Astrocyte (in vitro differentiated cells and primary cell): ENCODE results near the gene PDIA5. TPM values are rescaled to one million over a fixed set of nuclear protein-coding genes. Genes with fewer than 3 reads are reported as not detected.

Source experiments
- DNase-seq: peaks from one replicate; pipeline ENCODE4 v3.0.0-alpha.2; 2010; ENCODE audit warnings: low read depth
- FAIRE-seq: peaks from 2 replicates; lab custom pipeline; 2011; peaks lifted over from hg19 to GRCh38; lab: Jason Lieb, UNC
- H2AFZ ChIP-seq: 2 replicates; pipeline ENCODE4 v1.6.0; 2012; ENCODE audit warnings: low read depth, low read length, inconsistent platforms
- H3K27ac ChIP-seq: 2 replicates; pipeline ENCODE4 v1.5.1; 2011; ENCODE audit warnings: low read depth, low read length, inconsistent platforms
- H3K27me3 ChIP-seq: 2 replicates; pipeline ENCODE4 v1.6.0; 2011; ENCODE audit warnings: low read length, inconsistent platforms; ENCODE audit not compliant: insufficient read depth
- H3K36me3 ChIP-seq: 2 replicates; pipeline ENCODE4 v1.5.1; 2011; ENCODE audit warnings: low read length, inconsistent platforms; ENCODE audit not compliant: insufficient read depth
- H3K4me1 ChIP-seq: 2 replicates; pipeline ENCODE4 v1.5.1; 2011; ENCODE audit warnings: low read length, inconsistent platforms; ENCODE audit not compliant: insufficient read depth
- H3K4me2 ChIP-seq: 2 replicates; pipeline ENCODE4 v1.6.0; 2012; ENCODE audit warnings: low read length, inconsistent platforms
- H3K4me3 ChIP-seq: 2 replicates; pipeline ENCODE4 v1.5.1; 2011; ENCODE audit warnings: low read depth, mild to moderate bottlenecking, low read length, inconsistent platforms; ENCODE audit not compliant: insufficient read depth
- H3K79me2 ChIP-seq: 2 replicates; pipeline ENCODE4 v1.6.0; 2012; ENCODE audit warnings: mild to moderate bottlenecking, low read length, inconsistent platforms; ENCODE audit not compliant: insufficient read depth
- H3K9ac ChIP-seq: 2 replicates; pipeline ENCODE4 v1.6.0; 2012; ENCODE audit warnings: mild to moderate bottlenecking, low read length, inconsistent platforms
- H3K9me3 ChIP-seq: 2 replicates; pipeline ENCODE4 v1.5.1; 2012; ENCODE audit warnings: low read depth, mild to moderate bottlenecking, low read length, inconsistent platforms; ENCODE audit not compliant: insufficient read depth
- H4K20me1 ChIP-seq: 2 replicates; pipeline ENCODE4 v1.6.0; 2012; ENCODE audit warnings: low read length, inconsistent platforms; ENCODE audit not compliant: insufficient read depth
- H3K27ac Mint-ChIP-seq: one replicate; pipeline ENCODE4 v1.8.0; 2021; ENCODE audit warnings: mild to moderate bottlenecking, mixed read lengths; ENCODE audit not compliant: unreplicated experiment
- H3K27me3 Mint-ChIP-seq: one replicate; pipeline ENCODE4 v1.8.0; 2021; ENCODE audit warnings: low read depth, mixed read lengths; ENCODE audit not compliant: unreplicated experiment
- H3K36me3 Mint-ChIP-seq: one replicate; pipeline ENCODE4 v1.8.0; 2021; ENCODE audit warnings: low read depth, mixed read lengths; ENCODE audit not compliant: unreplicated experiment
- H3K4me1 Mint-ChIP-seq: one replicate; pipeline ENCODE4 v1.8.0; 2021; ENCODE audit warnings: low read depth, mixed read lengths; ENCODE audit not compliant: unreplicated experiment
- H3K4me3 Mint-ChIP-seq: one replicate; pipeline ENCODE4 v1.8.0; 2021; ENCODE audit warnings: mild to moderate bottlenecking, moderate library complexity, mixed read lengths; ENCODE audit not compliant: unreplicated experiment
- H3K9me3 Mint-ChIP-seq: one replicate; pipeline ENCODE4 v1.8.0; 2021; ENCODE audit warnings: mild to moderate bottlenecking, mixed read lengths; ENCODE audit not compliant: unreplicated experiment
- CTCF ChIP-seq: IDR thresholded peaks from 2 replicates; pipeline ENCODE4 v1.5.1; 2011; ENCODE audit warnings: low read depth, mild to moderate bottlenecking, inconsistent platforms, low read length, moderate library complexity; ENCODE audit not compliant: insufficient read depth
- EZH2 ChIP-seq: IDR thresholded peaks from 2 replicates; pipeline ENCODE4 v1.6.1; 2012; ENCODE audit warnings: mild to moderate bottlenecking, low read length, inconsistent platforms; ENCODE audit not compliant: insufficient read depth
- total RNA-seq: library from RNA; stranded (reverse); gene quantifications from 2 replicates; pipeline ENCODE4 v1.2.1, GENCODE V29; 2021

Gene PDIA5
- total RNA-seq, 1 donor from 2014 or later: 77.5 TPM

DNA sequence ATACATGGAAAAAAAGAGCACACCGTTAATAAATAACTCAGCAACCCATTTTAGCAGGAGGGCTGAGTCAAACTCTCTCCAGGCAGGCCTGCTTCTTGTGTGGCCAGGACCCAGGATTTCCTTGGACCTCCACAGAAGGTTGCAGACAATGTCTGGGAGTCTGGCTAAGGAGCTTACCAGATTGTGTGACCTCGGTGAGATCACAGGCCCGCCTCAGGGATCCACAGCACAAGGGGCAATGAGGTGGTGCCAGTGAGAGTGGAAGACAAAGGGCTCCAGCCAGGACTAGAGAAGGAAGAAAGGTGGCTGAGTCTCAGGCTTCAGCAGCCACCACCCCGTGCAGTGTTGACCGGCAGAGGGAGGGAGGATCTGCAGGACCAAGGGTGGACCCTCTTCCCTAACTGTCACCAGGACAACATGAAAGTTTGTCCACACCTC, 102.7 kb downstream of the PDIA5 start:
- Mint-ChIP-seq H3K4me3 (no peak overlapping the region), H3K27me3 (no peaks in the 10 kb centered on the region), H3K4me1 (peaks cover 13% of the 10 kb centered on the region), H3K9me3 (no peaks in the 10 kb centered on the region), H3K27ac (peak overlapping the region; percentile 55), H3K36me3 (peaks cover 15% of the 10 kb centered on the region)
- H3K9me3 ChIP-seq: no peaks in the 10 kb centered on the region
- H3K36me3 ChIP-seq: peaks cover 8% of the 10 kb centered on the region
- H4K20me1 ChIP-seq: peaks cover 2% of the 10 kb centered on the region
- no peak overlapping the region for H3K27ac ChIP-seq
- H3K4me3 ChIP-seq: no peak overlapping the region
- FAIRE-seq (no peak), DNase-seq (no peak)
- no peak overlapping the region for H2AFZ ChIP-seq
- H3K4me1 ChIP-seq: no peaks in the 10 kb centered on the region
- no peaks in the 10 kb centered on the region for H3K27me3 ChIP-seq
- TF ChIP-seq CTCF (no peak), EZH2 (no peak)
- H3K79me2 ChIP-seq: no peaks in the 10 kb centered on the region
- no peak overlapping the region for H3K9ac ChIP-seq
- H3K4me2 ChIP-seq: no peak overlapping the region

DNA sequence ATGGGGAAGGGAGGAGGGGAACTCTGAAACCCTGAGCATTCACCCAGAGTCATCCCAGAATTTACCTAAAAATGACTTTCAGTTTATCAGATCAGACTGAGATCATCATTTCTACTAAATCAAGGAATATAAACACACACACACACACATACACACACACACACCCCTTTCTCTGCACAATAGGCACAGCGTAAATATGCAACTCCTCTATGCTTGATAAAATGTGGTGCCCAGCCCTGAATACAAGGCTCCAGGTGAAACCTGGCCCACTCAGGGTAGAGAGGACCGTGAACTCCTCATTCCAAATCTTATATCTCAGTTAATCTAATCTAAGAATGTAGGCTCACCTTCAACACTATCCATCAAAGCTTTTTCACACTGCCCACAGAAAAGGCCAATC, 103.1 kb downstream of the PDIA5 start:
- no peaks in the 10 kb centered on the region for H3K4me1 ChIP-seq

More for the DNA sequence above, 103.1 kb downstream of the PDIA5 start:
- TF ChIP-seq EZH2: no peak
- TF ChIP-seq CTCF: no peak
- Mint-ChIP-seq H3K36me3 (peaks cover 12% of the 10 kb centered on the region), H3K27me3 (no peaks in the 10 kb centered on the region), H3K27ac (no peak overlapping the region), H3K4me3 (no peak overlapping the region), H3K4me1 (peaks cover 13% of the 10 kb centered on the region), H3K9me3 (no peaks in the 10 kb centered on the region)
- Histone ChIP-seq H3K36me3 (peaks cover 4% of the 10 kb centered on the region), H3K79me2 (no peaks in the 10 kb centered on the region), H3K9me3 (no peaks in the 10 kb centered on the region), H2AFZ (no peak overlapping the region), H4K20me1 (peaks cover 2% of the 10 kb centered on the region), H3K4me3 (no peak overlapping the region), H3K4me2 (no peak overlapping the region), H3K27me3 (no peaks in the 10 kb centered on the region), H3K27ac (no peak overlapping the region), H3K9ac (no peak overlapping the region)
- DNase-seq (no peak), FAIRE-seq (no peak)
